NCI-H460 (cell line): ENCODE results near the gene PDE2A. TPM values are rescaled to one million over a fixed set of nuclear protein-coding genes. Genes with fewer than 3 reads are reported as not detected.

Source experiments
- DNase-seq: peaks from one replicate; pipeline ENCODE4 v3.0.0-alpha.2; 2016; ENCODE audit warnings: low read depth; ENCODE audit errors: extremely low read depth
- total RNA-seq: library from RNA; depleted of rRNA; stranded (reverse); fragments of >200 nt; shearing (Covaris generic); gene quantifications from 2 replicates; pipeline ENCODE4 v1.2.3, GENCODE V29; 2014

Gene PDE2A
- total RNA-seq, 1 experiment from 2014 or later, result 0.92 TPM

DNA sequence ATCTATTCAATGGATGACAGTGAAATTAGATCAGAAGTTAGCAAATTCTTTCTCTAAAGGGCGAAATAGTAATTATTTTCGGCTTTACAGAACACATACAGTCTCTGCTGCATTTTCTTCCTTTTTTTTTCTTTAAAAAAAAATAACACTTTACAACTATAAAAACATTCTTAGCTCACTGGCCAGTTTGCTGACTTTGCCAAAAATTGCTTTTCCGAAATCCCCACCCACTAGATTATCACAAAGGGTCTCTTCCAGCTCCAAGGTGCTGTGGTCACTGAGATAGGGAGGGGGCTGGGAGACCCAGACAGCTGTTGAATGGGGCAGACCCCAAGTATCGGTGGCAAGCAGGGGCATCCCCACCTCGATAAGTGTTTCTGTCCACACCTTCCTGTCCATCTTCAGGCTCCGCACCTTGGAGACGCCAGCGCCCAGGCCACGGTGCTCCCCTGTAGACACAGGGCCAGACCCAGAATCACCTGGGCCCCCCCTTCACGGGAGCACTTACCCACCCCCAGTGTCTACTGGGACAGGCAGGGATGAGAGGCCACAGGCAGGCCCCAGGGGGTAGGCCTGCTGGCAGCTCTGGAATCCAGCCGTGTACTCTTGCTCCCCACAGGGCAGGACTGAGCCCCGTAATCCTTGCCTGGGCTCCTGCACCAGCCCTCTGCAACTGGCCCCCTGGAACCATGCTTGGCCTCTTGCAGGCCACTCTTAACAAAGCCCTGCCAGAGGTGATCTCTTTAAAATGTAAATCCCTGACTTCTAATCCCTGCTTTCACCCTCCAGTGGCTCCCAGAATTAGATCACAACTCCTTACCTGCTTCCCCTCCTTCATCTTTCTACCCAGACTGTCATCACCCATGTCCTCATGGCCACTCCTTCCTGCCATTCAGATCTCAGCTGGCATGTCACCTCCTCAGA, 31.5 kb upstream of the PDE2A start:
- DNase-seq, result no peak

- no peak for DNase-seq
Measured at GRCh38 chr11:72704783-72705265, 30.6 kb upstream of the PDE2A start.

- no peak for DNase-seq
Measured at GRCh38 chr11:72704028-72704782, 30.0 kb upstream of the PDE2A start.

- DNase-seq, result no peak
Measured at GRCh38 chr11:72703267-72704008, 29.2 kb upstream of the PDE2A start.

GRCh38 chr11:72702577-72703241, 28.5 kb upstream of the PDE2A start:
- no peak for DNase-seq

DNA sequence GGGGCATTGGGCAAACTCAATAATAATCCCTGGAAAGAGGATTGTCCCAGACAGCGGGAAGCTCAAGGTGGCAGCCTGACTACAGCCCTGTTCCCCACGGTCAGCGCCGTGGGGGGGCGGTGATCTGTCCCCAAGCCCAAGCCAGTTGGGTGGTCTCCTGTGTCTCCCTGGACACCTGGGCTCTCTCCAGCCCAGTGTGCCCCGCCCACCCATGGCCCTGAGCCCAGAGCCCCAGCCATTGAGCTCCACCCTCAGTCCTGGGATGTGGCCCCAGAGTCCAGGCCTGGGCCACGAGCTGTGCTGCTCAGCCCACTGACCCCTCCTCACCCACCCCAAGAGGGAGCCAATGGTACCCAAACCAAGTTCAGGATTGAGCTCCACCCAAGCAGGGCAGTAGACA, 27.9 kb upstream of the PDE2A start:
- DNase-seq, result no peak

DNA sequence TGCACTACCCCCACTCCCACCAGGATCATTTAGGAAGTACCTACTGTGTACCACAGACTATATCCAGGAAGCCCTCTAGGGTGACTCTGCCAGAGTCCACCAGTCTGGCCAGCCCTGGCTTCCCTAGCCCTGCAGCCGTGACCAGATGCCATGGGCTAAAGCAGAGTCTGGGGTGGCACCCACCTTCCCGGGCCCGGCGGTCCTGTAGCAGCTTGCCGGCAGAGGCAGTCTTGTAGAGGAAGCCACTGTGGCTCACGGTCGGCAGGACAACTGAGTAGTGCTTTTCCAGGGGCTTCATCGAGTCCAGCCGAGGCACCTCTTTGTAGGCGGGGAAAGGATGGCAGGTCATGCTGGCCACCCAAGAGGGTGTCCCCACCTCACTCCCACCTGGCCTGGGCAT, 27.2 kb upstream of the PDE2A start:
- DNase-seq, result no peak

DNA sequence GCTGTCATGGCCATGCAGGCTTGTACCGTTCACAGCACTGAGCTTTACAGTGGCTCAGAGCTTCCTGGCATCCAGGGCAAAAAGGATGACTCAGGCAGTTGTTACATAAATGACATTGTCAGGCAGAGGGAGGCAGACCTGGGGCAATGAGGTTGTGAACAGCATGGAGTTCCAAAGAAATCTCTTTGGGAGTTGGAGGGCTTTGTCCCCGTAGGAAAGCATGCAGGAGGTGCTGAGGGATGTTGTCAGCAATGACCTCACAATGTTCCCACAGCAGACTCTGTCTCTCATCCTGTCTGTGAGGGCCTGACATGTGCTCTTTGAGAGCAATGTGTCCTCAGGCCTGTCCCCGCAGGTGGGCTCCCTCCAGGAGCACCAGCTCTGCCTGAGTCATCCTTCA, 25.9 kb upstream of the PDE2A start:
- no peak for DNase-seq

- no peak for DNase-seq
Measured at GRCh38 chr11:72697814-72698213, 23.6 kb upstream of the PDE2A start.

GRCh38 chr11:72696866-72697700, 22.9 kb upstream of the PDE2A start:
- DNase-seq, result no peak

- no peak for DNase-seq
Measured at GRCh38 chr11:72695354-72695753, 21.1 kb upstream of the PDE2A start.

DNA sequence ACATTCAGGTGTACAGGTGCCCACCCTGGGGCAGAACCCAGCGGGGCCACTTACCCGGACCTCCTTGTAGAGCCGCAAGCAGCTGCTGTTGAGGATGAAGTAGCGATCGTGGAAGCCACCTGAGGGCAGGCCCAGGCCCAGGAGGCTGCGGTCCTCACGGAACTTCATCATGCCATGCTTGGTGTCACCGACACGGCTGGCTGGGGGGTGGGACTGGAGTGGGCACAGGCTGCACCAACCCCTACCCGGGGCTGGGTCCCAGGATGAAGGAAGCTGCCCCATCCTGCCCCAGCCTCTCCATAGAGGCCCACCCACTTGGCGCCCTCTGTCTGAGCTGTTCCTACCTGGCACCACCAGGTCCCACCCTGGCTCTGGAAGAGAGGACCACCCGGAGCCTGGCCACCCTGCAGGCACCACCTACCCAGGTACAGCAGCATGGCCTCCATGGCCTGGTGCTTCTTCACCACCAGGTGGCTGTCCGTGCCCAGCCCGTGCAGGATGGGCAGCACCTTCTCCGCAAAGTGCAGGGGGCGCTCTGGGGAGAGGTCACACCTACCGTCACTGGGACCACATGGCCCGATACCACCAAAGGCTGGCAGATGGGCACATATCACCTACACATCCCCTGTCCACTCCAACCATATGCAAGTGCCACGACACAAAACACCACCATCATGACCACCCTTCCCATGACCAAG, 19.2 kb upstream of the PDE2A start:
- DNase-seq, result no peak

GRCh38 chr11:72692498-72693237, 18.4 kb upstream of the PDE2A start:
- DNase-seq, result no peak

DNA sequence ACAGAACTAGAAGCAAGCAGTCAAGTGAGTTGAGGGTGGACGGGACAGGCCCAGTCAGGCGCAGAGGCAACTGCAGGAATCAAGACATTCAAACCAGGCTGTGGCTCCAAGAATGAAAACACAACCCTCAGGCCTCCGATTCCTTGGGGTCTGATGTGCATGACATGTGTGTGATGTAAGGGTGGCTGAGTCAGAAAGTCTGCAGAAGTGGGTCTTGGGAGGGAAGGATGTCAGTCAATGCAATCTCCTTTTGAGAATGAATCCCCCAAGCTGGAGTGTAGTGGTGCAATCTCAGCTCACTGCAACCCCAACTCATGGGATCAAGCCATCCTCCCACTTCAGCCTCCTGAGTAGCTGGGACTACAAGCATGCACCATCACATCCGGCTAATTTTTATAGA, 15.9 kb upstream of the PDE2A start:
- no peak for DNase-seq

DNA sequence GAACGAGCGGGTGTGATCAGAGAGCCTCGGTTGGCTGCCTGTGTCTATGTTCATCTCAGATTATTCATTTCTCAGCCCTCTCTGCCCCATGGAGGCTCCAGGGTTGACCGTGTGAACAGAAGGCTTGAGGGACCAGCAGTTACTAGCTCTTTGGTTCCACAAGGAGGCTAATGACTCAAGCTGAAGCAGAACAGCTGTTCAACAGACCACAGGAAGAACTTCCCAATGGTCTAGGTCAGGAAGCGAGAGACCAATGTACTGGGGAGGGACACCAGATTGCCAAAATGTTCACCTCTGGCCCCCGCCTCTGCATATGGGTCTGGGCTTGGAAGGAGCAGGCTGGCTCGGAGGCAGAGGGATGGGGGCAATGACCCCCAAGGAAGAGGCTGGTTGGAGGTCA, 14.7 kb upstream of the PDE2A start:
- no peak for DNase-seq

GRCh38 chr11:72688486-72688885, 14.3 kb upstream of the PDE2A start:
- DNase-seq, result no peak

DNA sequence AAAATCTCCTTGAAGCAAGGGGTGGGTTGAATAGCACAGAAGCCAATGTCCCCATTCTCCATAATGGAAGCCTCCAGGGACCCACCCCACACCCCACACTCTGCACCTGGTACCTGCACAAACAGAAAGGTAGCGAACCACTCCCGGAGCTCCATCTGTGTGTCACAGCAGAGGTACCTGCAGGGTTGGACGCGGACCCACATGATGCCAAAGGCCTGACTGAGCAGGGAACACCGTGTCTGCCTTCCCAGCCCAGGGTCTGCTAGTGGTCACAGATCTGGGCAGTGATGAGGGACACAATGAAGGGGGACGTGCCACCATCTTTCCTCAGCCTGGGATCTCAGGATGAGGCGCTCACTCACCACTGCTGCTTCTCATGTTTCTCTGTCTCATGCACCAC, 13.1 kb upstream of the PDE2A start:
- DNase-seq, result no peak

DNA sequence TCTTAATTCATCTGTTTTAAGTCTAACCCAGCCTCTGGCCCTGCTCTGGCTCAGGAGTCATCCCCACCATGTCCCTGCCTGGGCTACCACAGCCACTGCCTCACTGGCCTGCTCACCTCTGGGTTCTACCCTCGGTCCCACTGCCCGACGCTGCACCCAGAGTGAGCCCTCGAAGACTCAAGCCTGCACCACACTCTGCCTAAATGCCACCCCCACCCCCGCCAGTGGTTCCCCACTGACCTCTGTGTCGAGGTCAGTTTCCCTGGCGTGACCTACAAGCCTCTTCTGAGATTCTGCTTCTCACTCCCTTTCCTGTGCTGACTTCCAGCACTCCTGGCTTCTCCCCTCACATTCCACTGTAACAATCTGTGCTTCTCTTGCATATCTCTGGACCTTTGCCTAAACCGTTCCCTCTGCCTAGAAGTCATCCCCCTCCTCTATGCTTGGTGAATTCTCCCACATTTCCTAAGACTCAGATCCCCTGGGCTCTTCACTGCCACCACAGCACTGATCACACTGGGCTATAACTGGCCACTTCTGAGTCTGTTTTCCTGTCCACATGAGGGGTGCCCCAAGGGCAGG, 12.5 kb upstream of the PDE2A start:
- no peak for DNase-seq
